Hematopoietic multipotent progenitor cell treated with erythropoietin and hydrocortisone succinate and interleukin-3 and kit ligand, for 6 days (in vitro differentiated cells): ENCODE results near the gene HDDC3.
A peak's percentile ranks its signal among the peaks of the same experiment; 100 is the strongest.

Experiments
- DNase-seq: peaks from one replicate; pipeline ENCODE4 v3.0.0-alpha.2; 2015

HDDC3 gene, protein sequence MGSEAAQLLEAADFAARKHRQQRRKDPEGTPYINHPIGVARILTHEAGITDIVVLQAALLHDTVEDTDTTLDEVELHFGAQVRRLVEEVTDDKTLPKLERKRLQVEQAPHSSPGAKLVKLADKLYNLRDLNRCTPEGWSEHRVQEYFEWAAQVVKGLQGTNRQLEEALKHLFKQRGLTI

GRCh38 chr15:90931828-90932659 is at the start of gene HDDC3:
TSS of gene HDDC3 (minus strand) at chr15:90932549. CDS start at chr15:90932540, 9 bp downstream.
- peak; percentile 97 for DNase-seq

DNA sequence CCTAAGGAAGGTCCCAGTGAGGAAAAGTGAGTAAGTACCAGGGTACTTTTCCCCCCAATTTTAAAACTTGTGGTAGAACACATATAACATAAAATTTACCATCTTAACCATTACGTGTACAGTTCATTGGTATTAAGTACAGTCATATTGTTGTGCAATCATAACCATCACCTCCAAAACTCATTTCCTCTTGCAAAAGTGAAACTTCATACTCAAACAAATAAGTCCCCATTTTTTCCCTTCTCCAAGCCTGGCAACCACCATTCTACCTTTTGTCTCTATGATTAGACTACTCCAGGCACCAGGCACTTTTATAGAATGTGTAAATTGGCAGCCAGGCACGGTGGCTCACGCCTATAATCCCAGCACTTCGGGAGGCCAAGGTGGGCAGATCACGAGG is 49.8 kb upstream of the HDDC3 start:
- no peak for DNase-seq

DNA sequence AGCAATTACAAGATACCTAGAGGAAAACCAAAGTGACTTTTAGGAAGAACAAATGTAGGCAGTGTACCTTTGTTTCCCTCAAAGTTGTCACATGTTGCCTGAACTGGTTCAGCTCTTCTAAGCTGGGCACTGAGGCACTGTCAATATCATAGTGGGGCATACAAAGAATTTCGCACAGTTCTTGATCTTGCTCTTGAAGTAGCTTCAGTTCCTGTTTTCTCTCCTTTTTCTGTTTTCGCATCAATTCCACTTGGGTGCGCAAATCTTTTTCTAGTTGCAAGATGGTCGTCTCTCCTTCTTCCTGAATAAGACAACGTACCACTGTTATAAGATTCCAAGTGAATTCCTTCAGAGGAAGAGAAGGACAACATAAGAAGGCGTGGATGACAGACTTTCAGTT is 49.3 kb upstream of the HDDC3 start:
- no peak for DNase-seq

- peak; percentile 29 for DNase-seq
Measured at GRCh38 chr15:90979582-90979981, 47.2 kb upstream of the HDDC3 start.

- DNase-seq = no peak
Measured at GRCh38 chr15:90974216-90974615, 41.9 kb upstream of the HDDC3 start.

GRCh38 chr15:90972133-90972532 is 39.8 kb upstream of the HDDC3 start:
- DNase-seq = no peak

DNA sequence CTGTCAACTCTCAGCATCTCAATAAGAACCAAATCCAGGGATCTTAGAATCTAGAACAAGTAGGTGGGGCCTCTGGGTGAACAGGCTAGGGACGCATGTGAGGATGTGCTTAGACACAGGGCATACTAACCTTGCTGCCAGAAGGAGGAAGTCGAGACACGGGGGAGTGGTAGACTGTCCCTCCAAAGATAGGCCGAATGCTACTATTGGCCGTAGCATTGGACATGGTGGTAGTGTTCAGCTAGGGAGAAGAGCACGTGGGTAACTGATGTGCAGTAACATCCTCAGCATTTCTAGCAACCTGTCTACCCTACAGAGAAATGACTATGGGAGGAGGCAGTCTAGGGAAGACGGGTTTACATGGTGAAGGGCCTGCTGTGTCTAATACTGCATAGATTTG is 37.9 kb upstream of the HDDC3 start:
- no peak for DNase-seq

GRCh38 chr15:90968434-90968833 is 36.1 kb upstream of the HDDC3 start:
- no peak for DNase-seq

DNA sequence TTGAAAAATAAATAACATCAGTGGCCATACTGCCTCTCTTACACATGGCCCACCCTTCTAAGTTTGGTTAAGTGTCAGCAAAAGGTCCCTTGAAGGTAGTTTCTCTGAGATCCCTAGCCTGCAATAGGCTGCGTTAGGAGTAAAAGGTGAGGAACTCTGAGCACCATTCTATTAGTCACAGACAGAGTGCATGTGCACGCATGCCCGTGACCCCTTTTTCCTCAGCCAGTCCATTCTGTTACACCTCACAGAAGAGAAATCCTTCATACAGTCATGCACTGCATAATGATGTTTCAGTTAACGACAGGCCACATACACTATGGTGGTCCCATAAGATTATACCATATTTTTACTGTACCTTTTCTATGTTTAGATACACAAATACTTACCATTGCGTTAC is 34.9 kb upstream of the HDDC3 start:
- no peak for DNase-seq

- DNase-seq = no peak
Measured at GRCh38 chr15:90966262-90966661, 33.9 kb upstream of the HDDC3 start.

- DNase-seq = no peak
Measured at GRCh38 chr15:90962021-90962420, 29.7 kb upstream of the HDDC3 start.

DNA sequence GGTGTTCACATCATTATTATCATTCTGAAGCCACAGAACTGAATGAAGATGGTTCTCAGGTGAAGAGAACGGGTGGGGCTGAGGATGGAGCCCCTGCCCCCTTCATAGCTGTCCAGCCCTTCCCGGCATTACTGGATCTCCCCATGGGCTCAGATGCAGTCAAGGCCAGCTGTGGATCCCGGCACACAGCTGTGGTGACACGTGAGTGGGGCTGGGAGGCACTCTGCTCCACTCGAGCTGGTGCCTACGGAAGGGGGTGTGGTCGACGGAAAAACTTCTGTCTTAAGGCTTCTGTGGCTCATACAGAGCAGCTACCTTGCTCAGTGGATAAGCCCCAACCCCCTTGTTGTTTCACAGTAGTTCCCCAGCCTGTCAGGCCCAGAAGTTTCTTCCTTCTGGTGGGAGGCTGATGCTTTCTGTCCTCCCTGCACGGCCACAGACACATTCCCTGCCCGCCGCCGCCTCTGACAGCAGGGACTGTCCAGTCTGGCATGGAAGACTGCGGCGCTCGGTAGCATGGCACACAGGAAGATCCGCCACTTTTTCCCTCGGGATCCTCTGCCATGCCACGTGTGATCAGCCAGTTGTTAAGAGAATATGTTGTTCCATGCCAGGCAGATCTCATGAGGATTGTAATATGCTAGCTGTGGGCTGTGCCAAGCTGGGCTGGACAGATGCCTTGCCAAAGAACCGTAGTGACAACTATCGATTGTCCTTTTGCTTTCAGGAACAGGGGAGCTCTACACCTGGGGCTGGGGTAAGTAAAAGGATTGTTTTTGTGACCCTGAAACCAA is 28.1 kb upstream of the HDDC3 start:
- DNase-seq = no peak

DNA sequence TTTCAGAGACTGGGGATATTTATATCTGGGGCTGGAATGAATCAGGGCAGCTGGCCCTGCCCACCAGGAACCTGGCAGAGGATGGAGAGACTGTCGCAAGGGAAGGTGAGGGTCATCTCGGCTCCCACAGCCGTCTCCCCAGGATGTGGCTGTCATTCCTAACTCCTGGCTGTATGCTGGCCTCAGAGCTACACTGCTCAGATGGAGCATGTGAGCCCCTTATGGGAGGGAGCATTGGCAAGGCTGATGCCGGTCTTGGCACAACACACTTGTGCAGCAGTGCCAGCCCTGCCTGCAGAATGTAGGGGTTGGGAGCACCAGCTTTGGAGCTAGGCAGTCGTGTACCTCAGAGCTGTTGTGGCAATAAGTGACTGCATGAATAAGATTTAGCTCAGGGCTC is 27.5 kb upstream of the HDDC3 start:
- DNase-seq = no peak

DNA sequence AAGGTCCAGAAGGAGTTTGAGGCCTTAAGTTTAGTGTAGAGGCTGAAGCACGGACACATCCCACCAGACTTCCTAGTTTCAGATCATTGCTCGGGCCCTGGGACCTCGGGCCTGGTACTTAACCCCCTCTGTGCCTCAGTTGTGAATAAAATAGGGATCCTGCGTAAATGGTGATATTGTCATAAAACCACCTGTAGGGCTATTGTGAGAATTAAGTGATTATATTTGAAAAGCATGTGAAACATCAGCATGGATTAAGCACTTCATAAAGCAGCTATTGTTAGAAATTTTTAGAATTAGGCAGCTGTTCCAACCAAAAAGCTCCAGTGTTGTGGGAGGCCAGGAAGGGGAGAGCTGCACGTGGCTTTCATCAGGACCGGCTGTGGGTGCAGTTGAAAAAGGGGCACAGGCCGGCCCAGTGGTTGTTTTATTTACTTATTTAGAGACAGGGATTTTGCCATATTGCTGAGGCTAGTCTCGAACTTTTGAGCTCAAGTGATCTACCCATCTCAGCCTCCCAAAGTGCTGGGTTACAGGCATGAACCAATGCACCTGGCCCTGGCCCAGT is 26.8 kb upstream of the HDDC3 start:
- no peak for DNase-seq

DNA sequence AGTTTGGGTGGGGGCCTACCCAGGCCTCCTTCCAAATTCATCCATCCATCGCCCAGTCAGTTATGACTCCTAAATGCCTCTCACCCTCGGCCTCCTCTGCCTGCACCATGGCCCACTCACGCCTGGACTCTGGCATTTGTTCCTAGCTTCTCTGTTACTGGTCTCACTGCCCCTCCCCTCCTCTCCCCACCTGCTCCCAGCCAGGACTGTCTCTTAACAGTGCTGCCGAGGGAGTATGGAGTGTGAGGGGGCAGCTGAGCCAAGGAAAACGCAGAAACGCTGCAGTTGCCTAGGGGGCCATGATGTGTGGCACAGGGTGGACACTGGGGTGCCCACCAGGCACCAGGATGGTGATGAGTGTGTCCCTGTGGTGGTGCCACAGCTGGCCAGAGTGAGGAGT is 25.4 kb upstream of the HDDC3 start:
- no peak for DNase-seq

DNA sequence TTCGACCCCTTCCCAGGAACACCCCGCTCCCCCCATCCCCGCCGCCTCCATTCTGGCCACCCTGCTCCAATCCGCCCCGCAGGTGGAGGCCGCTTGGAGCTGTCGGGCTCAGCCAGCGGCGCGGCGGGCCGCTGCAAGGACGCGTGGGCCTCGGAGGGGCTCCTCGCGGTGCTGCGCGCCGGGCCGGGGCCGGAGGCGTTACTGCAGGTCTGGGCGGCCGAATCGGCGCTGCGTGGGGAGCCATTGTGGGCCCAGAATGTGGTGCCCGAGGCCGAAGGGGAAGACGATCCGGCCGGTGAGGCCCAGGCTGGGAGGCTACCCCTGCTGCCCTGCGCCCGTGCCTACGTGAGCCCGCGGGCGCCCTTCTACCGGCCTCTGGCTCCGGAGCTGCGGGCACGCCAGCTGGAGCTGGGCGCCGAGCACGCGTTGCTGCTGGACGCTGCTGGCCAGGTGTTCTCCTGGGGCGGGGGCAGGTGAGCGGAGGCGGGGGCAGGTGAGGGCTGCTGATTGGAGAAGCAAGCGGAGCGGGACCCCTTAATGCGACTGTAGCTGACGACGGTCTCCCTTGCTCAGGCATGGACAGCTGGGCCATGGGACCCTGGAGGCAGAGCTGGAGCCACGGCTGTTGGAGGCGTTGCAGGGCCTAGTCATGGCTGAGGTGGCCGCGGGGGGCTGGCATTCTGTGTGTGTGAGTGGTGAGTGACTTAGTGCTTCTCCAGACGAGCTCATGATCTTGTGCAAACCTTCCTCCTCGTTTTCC is 24.9 kb upstream of the HDDC3 start:
- DNase-seq = no peak

DNA sequence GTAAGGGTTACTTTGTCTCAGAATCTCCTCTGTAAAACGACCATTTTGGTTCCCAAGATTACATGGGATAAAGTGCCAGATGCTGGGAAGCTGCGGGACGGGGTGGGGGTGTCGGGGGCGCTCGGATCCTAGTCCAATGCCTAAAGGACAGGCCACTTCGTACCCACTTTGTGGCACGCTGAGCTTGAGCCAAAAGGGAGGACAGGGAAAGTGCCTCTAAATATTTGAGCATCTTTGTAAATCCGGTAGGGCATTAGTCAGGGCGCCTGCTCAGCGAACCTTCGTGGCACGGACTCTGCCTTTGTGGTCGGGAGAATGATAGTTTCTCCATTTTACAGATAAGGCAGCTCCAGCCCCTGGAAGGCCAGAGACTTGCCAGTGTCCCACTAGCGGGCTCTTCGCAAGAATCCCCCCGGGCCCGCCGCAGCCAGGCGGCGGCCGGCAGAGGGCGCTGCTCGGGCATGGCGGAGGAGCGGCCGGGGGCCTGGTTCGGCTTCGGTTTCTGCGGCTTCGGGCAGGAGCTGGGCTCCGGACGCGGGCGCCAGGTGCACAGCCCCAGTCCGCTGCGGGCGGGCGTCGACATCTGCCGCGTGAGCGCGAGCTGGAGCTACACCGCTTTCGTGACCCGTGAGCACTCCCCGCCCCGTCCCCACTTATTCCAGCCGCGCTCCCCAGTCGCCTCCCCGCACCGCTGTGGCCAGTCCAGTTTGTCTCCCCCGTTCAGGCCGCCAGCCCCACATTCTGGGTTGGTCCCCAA is 24.1 kb upstream of the HDDC3 start:
- peak; percentile 83 for DNase-seq

DNA sequence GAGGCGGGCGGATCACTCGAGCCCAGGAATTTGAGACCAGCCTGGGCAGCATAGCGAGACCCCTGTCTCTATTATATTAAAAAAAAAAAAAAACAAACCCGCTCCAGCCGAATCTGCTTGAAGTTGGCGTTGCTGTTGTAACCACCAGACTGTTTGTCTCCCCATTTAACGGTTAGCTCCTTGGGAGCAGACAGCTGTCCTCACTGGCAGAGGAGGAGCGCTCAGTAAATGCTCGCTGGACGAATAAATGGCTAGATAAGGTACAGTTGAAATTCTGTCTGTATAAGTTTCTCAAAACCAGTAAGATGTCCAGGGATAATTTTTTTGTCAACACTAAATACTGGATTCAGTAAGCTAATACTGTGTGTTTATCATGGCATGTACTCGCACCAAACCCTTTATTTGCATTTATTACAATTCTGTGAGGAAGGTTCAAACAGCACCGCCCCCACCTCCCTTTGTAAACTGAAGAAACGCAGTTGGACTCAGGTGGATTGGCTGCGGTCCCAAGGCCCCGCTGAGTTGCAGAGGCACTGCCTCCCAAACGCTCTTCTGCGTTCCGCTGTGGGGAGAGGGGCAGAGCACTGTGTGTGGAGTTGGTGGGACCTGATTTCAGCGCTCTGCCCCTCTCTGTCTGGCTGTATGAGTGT is 23.4 kb upstream of the HDDC3 start:
- peak; percentile 57 for DNase-seq

DNA sequence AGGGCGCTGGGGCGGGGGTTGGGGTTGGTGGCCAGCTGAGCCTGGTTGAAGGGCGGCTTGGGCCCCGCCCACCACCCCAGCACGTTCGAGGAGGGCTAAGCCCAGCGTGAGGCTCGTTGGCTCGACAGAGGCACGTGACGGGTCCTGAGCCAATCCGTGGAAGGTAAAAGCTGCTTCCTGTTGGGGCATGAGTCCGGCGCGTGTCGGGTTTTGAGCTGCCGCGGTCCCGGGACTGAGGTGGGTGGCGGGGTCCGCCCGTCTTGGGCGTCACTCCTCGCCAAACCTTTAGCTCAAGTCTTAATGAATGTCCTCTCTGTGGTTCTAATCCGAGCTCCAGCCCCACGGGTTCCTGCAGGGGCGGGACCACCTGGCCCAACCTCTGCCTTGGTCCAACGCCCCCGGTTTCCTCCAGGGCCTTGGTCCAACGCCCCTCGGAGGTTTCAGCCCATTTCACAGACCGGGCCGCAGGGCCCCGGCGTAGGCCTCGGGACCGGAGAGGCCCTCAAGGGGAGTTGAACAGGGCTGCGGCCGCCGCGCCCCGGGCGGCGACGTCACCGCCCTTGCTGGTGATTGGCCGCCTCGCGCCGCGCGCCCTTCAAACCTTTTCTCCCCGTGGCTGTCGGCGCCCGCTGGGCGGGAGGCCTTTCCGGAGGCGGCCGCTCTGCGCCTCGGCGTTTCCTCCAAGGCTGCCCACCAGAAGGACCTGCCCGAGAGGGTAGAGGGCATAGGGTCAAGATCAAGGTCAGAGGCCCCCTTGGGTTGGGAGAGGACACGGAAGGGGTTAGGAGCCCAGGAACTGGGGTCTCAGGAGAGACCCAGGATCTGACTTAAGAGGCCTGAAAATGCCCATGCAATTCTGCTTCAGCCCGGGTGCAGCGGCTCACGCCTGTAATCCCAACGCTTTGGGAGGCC is 22.6 kb upstream of the HDDC3 start, which contains the start of gene RCCD1:
TSS of gene RCCD1 (plus strand) at position 173 of the 912 bp plus-strand sequence. CDS start 1,851 bp downstream, outside the sequence.
- DNase-seq = peak; percentile 99
